B cell (primary cell): Measurements from ENCODE around the gene TFPT. TPM values are rescaled to one million over a fixed set of nuclear protein-coding genes. Genes with fewer than 3 reads are reported as not detected.

ENCODE experiments used
- ATAC-seq: fragments of 200-7000 bp; cut with Tn5 transposase; one replicate; pipeline ENCODE4 v1.10.0; 2021; ENCODE audit warnings: low read depth, mild to moderate bottlenecking, moderate number of reproducible peaks, moderate library complexity
- CTCF ChIA-PET: fragments of 350-600 bp; sonication (Branson Sonifier 250); formaldehyde crosslinking; loops from one replicate; lab custom pipeline; 2021; ENCODE audit warnings: antibody characterized with exemption, inconsistent platforms; lab: Charles Lee
- POLR2A ChIA-PET: fragments of 350-600 bp; sonication (Branson Sonifier 250); formaldehyde crosslinking; loops from one replicate; lab custom pipeline; 2021; ENCODE audit warnings: antibody characterized with exemption; lab: Charles Lee
- DNase-seq: peaks from one replicate; pipeline ENCODE4 v3.0.0; 2013
- H2AFZ ChIP-seq: 2 replicates; pipeline ENCODE4 v1.6.1; 2012; ENCODE audit warnings: mild to moderate bottlenecking, low read depth, low read length; ENCODE audit not compliant: insufficient read depth, poor library complexity, severe bottlenecking
- H3K27ac ChIP-seq, 2 donors: 1 replicate in 1 of 2; 2 replicates in 1 of 2; pipeline ENCODE4 v1.5.1; 2012 to 2013; ENCODE audit warnings: low read length in 2 of 2, mild to moderate bottlenecking in 2 of 2, moderate library complexity in 1 of 2
- H3K27me3 ChIP-seq, 4 experiments: fragments of 200-600 bp in 1 of 4; sonication (generic) in 1 of 4; replicated peaks in 1 of 4; 1 replicate in 2 of 4; 2 replicates in 2 of 4; pipeline versions ENCODE4 v1.6.1 to v1.7.0; 2013 to 2016; ENCODE audit warnings: low read length in 3 of 4, mild to moderate bottlenecking in 2 of 4, mixed read lengths in 1 of 4, moderate library complexity in 1 of 4; ENCODE audit not compliant: insufficient read depth in 4 of 4, control insufficient read depth in 3 of 4; ENCODE audit errors: control extremely low read depth in 1 of 4
- H3K36me3 ChIP-seq, 2 experiments: replicated peaks in 1 of 2; 1 replicate in 1 of 2; 2 replicates in 1 of 2; pipeline versions ENCODE4 v1.6.1 to v1.7.1; 2013; ENCODE audit warnings: low read length in 1 of 2; ENCODE audit not compliant: insufficient read depth in 2 of 2, control insufficient read depth in 1 of 2; ENCODE audit errors: control extremely low read depth in 1 of 2, extremely low read depth in 1 of 2
- H3K4me1 ChIP-seq, 2 donors: fragments of 200-600 bp in 1 of 2; sonication (generic) in 1 of 2; 1 replicate in 1 of 2; 2 replicates in 1 of 2; pipeline versions ENCODE4 v1.5.1 to v1.6.1; 2013 to 2017; ENCODE audit warnings: low read length in 2 of 2; ENCODE audit not compliant: control insufficient read depth in 2 of 2, insufficient read depth in 2 of 2
- H3K4me2 ChIP-seq: replicated peaks from 2 replicates; pipeline ENCODE3; 2012; ENCODE audit warnings: mild to moderate bottlenecking, low read depth, low read length; ENCODE audit not compliant: poor library complexity, severe bottlenecking
- H3K4me3 ChIP-seq, 5 experiments: fragments of 200-600 bp in 1 of 5; sonication (generic) in 1 of 5; 1 replicate in 3 of 5; 2 replicates in 2 of 5; pipeline versions ENCODE4 v1.5.1 to v1.7.0; 2011 to 2016; ENCODE audit warnings: low read length in 4 of 5, mild to moderate bottlenecking in 4 of 5, low read depth in 2 of 5, control low read depth in 1 of 5, moderate library complexity in 1 of 5; ENCODE audit not compliant: insufficient read depth in 1 of 5; ENCODE audit errors: control extremely low read depth in 1 of 5, extremely low read depth in 1 of 5
- H3K79me2 ChIP-seq: fragments of 200-600 bp; sonication (generic); one replicate; pipeline ENCODE4 v1.6.0; 2016; ENCODE audit warnings: low read length; ENCODE audit not compliant: control insufficient read depth, insufficient read depth
- H3K9ac ChIP-seq: fragments of 200-600 bp; sonication (generic); 2 replicates; pipeline ENCODE4 v1.6.1; 2017; ENCODE audit warnings: mild to moderate bottlenecking, low read length, moderate library complexity
- H3K9me3 ChIP-seq, 3 donors: one replicate each; pipeline versions ENCODE4 v1.6.1 to v1.7.1; 2013; ENCODE audit warnings: low read length in 2 of 3; ENCODE audit not compliant: control insufficient read depth in 2 of 3, insufficient read depth in 1 of 3; ENCODE audit errors: control extremely low read depth in 1 of 3
- H4K20me1 ChIP-seq: 2 replicates; pipeline ENCODE4 v1.6.0; 2012; ENCODE audit warnings: mild to moderate bottlenecking, low read length; ENCODE audit not compliant: insufficient read depth, control insufficient read depth, poor library complexity, severe bottlenecking
- H3K27ac Mint-ChIP-seq: one replicate; pipeline ENCODE4 v1.8.0; 2021; ENCODE audit warnings: mixed read lengths
- H3K27me3 Mint-ChIP-seq: one replicate; pipeline ENCODE4 v1.8.0; 2021; ENCODE audit warnings: mixed read lengths
- H3K4me1 Mint-ChIP-seq: one replicate; pipeline ENCODE4 v1.8.0; 2021; ENCODE audit warnings: mixed read lengths
- H3K4me3 Mint-ChIP-seq: one replicate; pipeline ENCODE4 v1.8.0; 2021; ENCODE audit warnings: mixed read lengths
- H3K9me3 Mint-ChIP-seq: one replicate; pipeline ENCODE4 v1.8.0; 2022; ENCODE audit warnings: mixed read lengths; ENCODE audit not compliant: insufficient read depth
- CTCF ChIP-seq: fragments of 200-600 bp; IDR thresholded peaks from one replicate; pipeline ENCODE4 v1.8.0; 2022; ENCODE audit warnings: antibody characterized with exemption, mild to moderate bottlenecking
- EZH2 ChIP-seq: IDR thresholded peaks from 2 replicates; pipeline ENCODE4 v1.6.1; 2012; ENCODE audit warnings: borderline replicate concordance, low read depth, mild to moderate bottlenecking, moderate library complexity, low read length; ENCODE audit not compliant: insufficient read depth, poor library complexity, severe bottlenecking
- WGBS: methylation state at CpG from one replicate; pipeline ENCODE4 v1.1.5; 2013; ENCODE audit warnings: missing lambda C conversion rate; ENCODE audit not compliant: insufficient coverage; 5-methylcytosine and 5-hydroxymethylcytosine counted together
- intact Hi-C: fragments of 100-400 bp; cut with micrococcal nuclease; formaldehyde crosslinking; loops from one replicate; pipeline ENCODE4 v1.10.0; 2022
- polyA plus RNA-seq: library from polyadenylated mRNA; depleted of rRNA; stranded (reverse); fragments of >200 nt; gene quantifications from 2 replicates; pipeline ENCODE4 v1.2.3, GENCODE V29; 2012
- total RNA-seq, 2 donors: library from RNA; stranded (reverse); fragments of 120-200 nt in 1 of 2; gene quantifications; 1 replicate in 1 of 2; 2 replicates in 1 of 2; pipeline versions ENCODE4 v1.2.3 to v1.2.4, GENCODE V29; 2013 to 2022

The TFPT gene
- total and polyA plus RNA-seq, 2 donors (not counting 1 experiment from before 2014, with no cell fraction given) = 8.4 to 12.7 TPM

GRCh38 chr19:54063350-54064116 is 51.9 kb downstream of the TFPT start, which contains the start of gene VSTM1:
Gene VSTM1, minus strand, starts transcription at chr19:54063897. Its CDS starts 120 bp downstream, at chr19:54063777.
- Histone ChIP-seq H3K79me2 (no peaks in the 10 kb centered on the region), H3K4me2 (no peak within 1 kb of the TSS), H4K20me1 (no peaks in the 10 kb centered on the region), H3K9ac (no peak within 1 kb of the TSS), H3K27ac (no peak within 1 kb of the TSS), H2AFZ (no peak within 1 kb of the TSS), H3K9me3 (peaks cover 0 to 23% (median 0%) of the 10 kb centered on the region in 3 donors), H3K36me3 (no peaks in the 10 kb centered on the region), H3K27me3 (no peaks in the 10 kb centered on the region), H3K4me1 (no peaks in the 10 kb centered on the region), H3K4me3 (no peak within 1 kb of the TSS)
- intact Hi-C loops = no loop called here
- CTCF ChIA-PET = no interaction called here
- 76% methylated on average over 19 of the region's 34 CpGs for WGBS
- Mint-ChIP-seq H3K27ac (no peak within 1 kb of the TSS), H3K27me3 (peaks cover 15% of the 10 kb centered on the region), H3K9me3 (no peaks in the 10 kb centered on the region), H3K4me1 (no peaks in the 10 kb centered on the region), H3K4me3 (no peak within 1 kb of the TSS)
- DNase-seq (no peak), ATAC-seq (no peak)
- POLR2A ChIA-PET = no interaction called here
- TF ChIP-seq EZH2 = no peak
- TF ChIP-seq CTCF = no peak

- no peaks in the 10 kb centered on the region for H3K36me3 ChIP-seq
- ATAC-seq (no peak), DNase-seq (no peak)
- intact Hi-C loops = no loop called here
- no peaks in the 10 kb centered on the region for H3K9me3 Mint-ChIP-seq
- no peaks in the 10 kb centered on the region for H3K79me2 ChIP-seq
- 29% methylated on average over 8 of the region's 9 CpGs for WGBS
- POLR2A ChIA-PET = no interaction called here
- TF ChIP-seq EZH2 (no peak), CTCF (no peak)
- H3K27me3 ChIP-seq = no peaks in the 10 kb centered on the region
- no peak overlapping the region for H3K4me2 ChIP-seq
- no peaks in the 10 kb centered on the region for H3K4me1 ChIP-seq
- H3K9me3 ChIP-seq = peaks cover 0 to 23% (median 0%) of the 10 kb centered on the region in 3 donors
- H3K27ac Mint-ChIP-seq = no peak overlapping the region
- H3K9ac ChIP-seq = no peak overlapping the region
- peaks cover 15% of the 10 kb centered on the region for H3K27me3 Mint-ChIP-seq
- H3K4me3 ChIP-seq = no peak overlapping the region
- no peaks in the 10 kb centered on the region for H3K4me1 Mint-ChIP-seq
- H2AFZ ChIP-seq = no peak overlapping the region
- H3K4me3 Mint-ChIP-seq = no peak overlapping the region
- no peaks in the 10 kb centered on the region for H4K20me1 ChIP-seq
- CTCF ChIA-PET = no interaction called here
- no peak overlapping the region for H3K27ac ChIP-seq
Measured at GRCh38 chr19:54062643-54063042, 52.8 kb downstream of the TFPT start.
